GM23338 (cell line): Measurements from ENCODE around the gene ST6GALNAC4. TPM values are rescaled to one million over a fixed set of nuclear protein-coding genes. Genes with fewer than 3 reads are reported as not detected.

Experiments
- ATAC-seq: fragments of 200-7000 bp; cut with Tn5 transposase; 3 replicates; pipeline ENCODE4 v1.9.1; 2020
- DNase-seq: peaks from one replicate; pipeline ENCODE4 v3.0.0-alpha.2; 2015; ENCODE audit warnings: low spot score
- H2AFZ ChIP-seq: fragments of 200-600 bp; sonication (generic); 2 replicates; pipeline ENCODE4 v1.8.0; 2016; ENCODE audit warnings: antibody characterized with exemption, mild to moderate bottlenecking, moderate library complexity
- H3F3A ChIP-seq: fragments of 200-600 bp; sonication (generic); replicated peaks from 2 replicates; pipeline ENCODE4 v1.8.0; 2017; ENCODE audit warnings: antibody characterized with exemption, mixed run types, low read depth
- H3K27ac ChIP-seq: fragments of 200-600 bp; sonication (generic); 2 replicates; pipeline ENCODE4 v1.6.1; 2016; ENCODE audit warnings: low read depth
- H3K27me3 ChIP-seq: fragments of 200-600 bp; sonication (generic); 2 replicates; pipeline ENCODE4 v1.8.0; 2016; ENCODE audit warnings: mild to moderate bottlenecking, mixed run types, moderate library complexity; ENCODE audit not compliant: insufficient read depth
- H3K36me3 ChIP-seq: fragments of 200-600 bp; sonication (generic); 2 replicates; pipeline ENCODE4 v1.8.0; 2016; ENCODE audit warnings: mild to moderate bottlenecking; ENCODE audit not compliant: insufficient read depth
- H3K4me1 ChIP-seq: fragments of 200-600 bp; sonication (generic); 2 replicates; pipeline ENCODE4 v1.8.0; 2016; ENCODE audit warnings: mild to moderate bottlenecking, moderate library complexity; ENCODE audit not compliant: insufficient read depth
- H3K4me2 ChIP-seq: fragments of 200-600 bp; sonication (generic); 2 replicates; pipeline ENCODE4 v1.7.1; 2017; ENCODE audit warnings: mixed run types
- H3K4me3 ChIP-seq: fragments of 200-600 bp; sonication (generic); 2 replicates; pipeline ENCODE4 v1.6.1; 2016; ENCODE audit warnings: mixed run types
- H3K79me2 ChIP-seq: fragments of 200-600 bp; sonication (generic); replicated peaks from 2 replicates; pipeline ENCODE4 v1.8.0; 2017; ENCODE audit warnings: mild to moderate bottlenecking; ENCODE audit not compliant: insufficient read depth
- H3K9me2 ChIP-seq: fragments of 200-600 bp; sonication (generic); 2 replicates; pipeline ENCODE4 v1.8.0; 2017; ENCODE audit not compliant: insufficient read depth
- H4K20me1 ChIP-seq: fragments of 200-600 bp; sonication (generic); replicated peaks from 2 replicates; pipeline ENCODE4 v1.8.0; 2017; ENCODE audit warnings: mild to moderate bottlenecking; ENCODE audit not compliant: insufficient read depth
- H3K27ac Mint-ChIP-seq: 2 replicates; pipeline ENCODE4 v1.8.0; 2020; ENCODE audit warnings: inconsistent platforms, mild to moderate bottlenecking, moderate library complexity, mixed read lengths
- H3K27me3 Mint-ChIP-seq: 3 replicates; pipeline ENCODE4 v1.8.0; 2022; ENCODE audit warnings: low read depth, mild to moderate bottlenecking, moderate library complexity, mixed read lengths, inconsistent platforms; ENCODE audit not compliant: insufficient read depth, poor library complexity
- H3K36me3 Mint-ChIP-seq: 3 replicates; pipeline ENCODE4 v1.8.0; 2021; ENCODE audit warnings: low read depth, mild to moderate bottlenecking, inconsistent platforms, moderate library complexity, mixed read lengths
- H3K4me1 Mint-ChIP-seq: 3 replicates; pipeline ENCODE4 v1.8.0; 2020; ENCODE audit warnings: mild to moderate bottlenecking, inconsistent platforms, mixed read lengths
- H3K4me3 Mint-ChIP-seq: 3 replicates; pipeline ENCODE4 v1.8.0; 2021; ENCODE audit warnings: moderate library complexity, mild to moderate bottlenecking, inconsistent platforms, mixed read lengths
- H3K9me3 Mint-ChIP-seq: 3 replicates; pipeline ENCODE4 v1.8.0; 2020; ENCODE audit warnings: moderate library complexity, mild to moderate bottlenecking, inconsistent platforms, mixed read lengths
- CREB1 ChIP-seq: fragments of 250-450 bp; sonication (Bioruptor Pico); IDR thresholded peaks from 2 replicates; pipeline ENCODE4 v1.5.0; 2020; ENCODE audit warnings: low read depth, mild to moderate bottlenecking, moderate library complexity
- EZH2 ChIP-seq: fragments of 200-600 bp; sonication (generic); IDR thresholded peaks from one replicate; pipeline ENCODE4 v1.8.0; 2017; ENCODE audit warnings: antibody characterized with exemption, mild to moderate bottlenecking, low read depth; ENCODE audit not compliant: unreplicated experiment
- EZH2phosphoT487 ChIP-seq: fragments of 200-600 bp; sonication (generic); IDR thresholded peaks from one replicate; pipeline ENCODE4 v1.8.1; 2018; ENCODE audit warnings: antibody characterized with exemption; ENCODE audit not compliant: unreplicated experiment
- JUNB ChIP-seq: IDR thresholded peaks from one replicate; pipeline ENCODE4 v1.6.1; 2016; ENCODE audit warnings: antibody characterized with exemption; ENCODE audit not compliant: unreplicated experiment
- NANOG ChIP-seq: IDR thresholded peaks from 2 replicates; pipeline ENCODE4 v1.6.1; 2016; ENCODE audit warnings: antibody characterized with exemption, borderline replicate concordance
- POLR2AphosphoS5 ChIP-seq: IDR thresholded peaks from 2 replicates; pipeline ENCODE4 v1.6.1; 2016; ENCODE audit warnings: antibody characterized with exemption, low read depth
- STAT1 ChIP-seq: IDR thresholded peaks from one replicate; pipeline ENCODE4 v1.6.1; 2016; ENCODE audit warnings: antibody characterized with exemption; ENCODE audit not compliant: unreplicated experiment
- ZNF114 ChIP-seq: fragments of 250-450 bp; sonication (Bioruptor Pico); IDR thresholded peaks from 2 replicates; pipeline ENCODE4 v1.5.0; 2020; ENCODE audit warnings: mild to moderate bottlenecking, moderate library complexity
- ZNF331 ChIP-seq: fragments of 250-450 bp; sonication (Bioruptor Pico); IDR thresholded peaks from 2 replicates; pipeline ENCODE4 v1.5.0; 2020; ENCODE audit warnings: low read depth, mild to moderate bottlenecking, moderate library complexity
- polyA plus RNA-seq: library from polyadenylated mRNA; unstranded; fragments of >200 nt; fragmentation: Nextera tagmentation; extraction: Ambion mirVana; gene quantifications from 2 replicates; pipeline ENCODE4 v1.2.1, GENCODE V29; 2016
- total RNA-seq: library from RNA; depleted of rRNA; stranded (reverse); fragments of >200 nt; shearing (Covaris generic); gene quantifications from 2 replicates; pipeline ENCODE4 v1.2.3, GENCODE V29; 2014
- TF ChIP-seq, protein P1 (sequence below), 2 experiments: fragments of 200-600 bp in 1 of 2; sonication (generic) in 1 of 2; conservative IDR thresholded peaks; 2 replicates each; pipeline versions ENCODE4 v1.5.1 to v1.6.1; 2016 to 2017; ENCODE audit warnings: antibody characterized with exemption in 2 of 2, low read depth in 2 of 2, mild to moderate bottlenecking in 2 of 2, moderate library complexity in 1 of 2
- TF ChIP-seq, protein P2 (sequence below): IDR thresholded peaks from one replicate; pipeline ENCODE4 v1.6.1; 2018; ENCODE audit warnings: antibody characterized with exemption; ENCODE audit not compliant: unreplicated experiment
- TF ChIP-seq, protein P3 (sequence below): IDR thresholded peaks from 2 replicates; pipeline ENCODE4 v1.6.1; 2016; ENCODE audit warnings: antibody characterized with exemption
- TF ChIP-seq, protein P4 (sequence below): fragments of 250-450 bp; sonication (Bioruptor Pico); IDR thresholded peaks from 2 replicates; pipeline ENCODE4 v1.5.0; 2020; ENCODE audit warnings: mild to moderate bottlenecking, moderate library complexity

Gene ST6GALNAC4
- total and polyA plus RNA-seq, 2 experiments from 2014 or later, result 8.1 to 35.3 TPM

DNA sequence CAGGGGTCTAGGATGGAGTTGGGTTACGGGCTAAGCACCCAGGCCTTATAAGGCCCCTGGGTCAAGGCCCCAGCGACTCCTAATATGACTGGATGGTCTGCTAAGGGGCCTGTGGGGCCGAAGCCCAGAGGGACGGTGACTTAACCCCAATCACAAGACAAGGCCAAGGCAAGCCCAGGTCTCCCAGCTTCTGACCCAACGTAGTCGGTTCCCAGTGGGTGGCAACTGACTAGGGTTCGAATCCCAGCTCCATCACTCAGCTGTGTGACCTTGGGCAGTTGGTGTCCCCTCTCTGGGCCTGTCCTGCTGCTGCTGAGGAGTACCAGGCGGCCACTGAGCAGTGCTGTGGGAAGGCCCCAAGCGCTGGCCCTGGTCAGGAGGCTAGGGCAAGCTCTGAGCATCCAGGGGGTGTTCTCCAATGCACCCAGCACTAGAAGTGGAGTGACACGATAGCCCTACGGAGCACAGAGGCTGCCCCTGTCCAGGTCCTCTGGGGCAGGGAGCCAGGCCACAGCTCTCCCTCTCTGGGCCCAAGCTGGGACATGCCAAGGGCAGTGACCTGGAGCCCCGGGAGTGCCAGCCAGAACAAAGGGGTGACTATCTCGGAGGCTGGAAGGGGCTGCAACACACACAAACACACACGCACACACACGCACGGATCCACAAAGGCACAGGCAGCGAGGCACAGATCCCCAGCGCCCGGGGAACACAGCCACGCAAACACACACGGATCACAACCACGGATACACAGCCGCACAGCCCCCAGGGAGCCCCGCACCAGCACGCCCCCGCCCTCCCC, 39.9 kb downstream of the ST6GALNAC4 start:
- Histone ChIP-seq H3K27me3 (0 out of 2 replicates have a peak, but pooled peaks cover 6% of the 10 kb centered on the region), H3F3A (peaks cover 16% of the 10 kb centered on the region; the same call in 1 of the 2 replicates), H3K4me1 (peaks cover 5% of the 10 kb centered on the region), H2AFZ (peak overlapping the region; percentile 91), H3K79me2 (no peaks in the 10 kb centered on the region), H3K4me3 (peak overlapping the region; percentile 73), H4K20me1 (no peaks in the 10 kb centered on the region), H3K27ac (no peak overlapping the region), H3K9me2 (no peaks in the 10 kb centered on the region), H3K36me3 (no peaks in the 10 kb centered on the region), H3K4me2 (peak overlapping the region; percentile 92)
- DNase-seq, result no peak
- peaks cover 8% of the 10 kb centered on the region; the same call in 2 of the 3 replicates for H3K4me1 Mint-ChIP-seq
- peak overlapping the region; percentile 89 for H3K4me3 Mint-ChIP-seq
- 0 out of 2 replicates have a peak overlapping the region, but pooled peaks have one; percentile 56 for H3K27ac Mint-ChIP-seq
- ATAC-seq, result peak; percentile 36
- peaks cover 21% of the 10 kb centered on the region for H3K27me3 Mint-ChIP-seq
- no peaks in the 10 kb centered on the region for H3K9me3 Mint-ChIP-seq
- no peaks in the 10 kb centered on the region for H3K36me3 Mint-ChIP-seq
- TF ChIP-seq, protein P1, sequence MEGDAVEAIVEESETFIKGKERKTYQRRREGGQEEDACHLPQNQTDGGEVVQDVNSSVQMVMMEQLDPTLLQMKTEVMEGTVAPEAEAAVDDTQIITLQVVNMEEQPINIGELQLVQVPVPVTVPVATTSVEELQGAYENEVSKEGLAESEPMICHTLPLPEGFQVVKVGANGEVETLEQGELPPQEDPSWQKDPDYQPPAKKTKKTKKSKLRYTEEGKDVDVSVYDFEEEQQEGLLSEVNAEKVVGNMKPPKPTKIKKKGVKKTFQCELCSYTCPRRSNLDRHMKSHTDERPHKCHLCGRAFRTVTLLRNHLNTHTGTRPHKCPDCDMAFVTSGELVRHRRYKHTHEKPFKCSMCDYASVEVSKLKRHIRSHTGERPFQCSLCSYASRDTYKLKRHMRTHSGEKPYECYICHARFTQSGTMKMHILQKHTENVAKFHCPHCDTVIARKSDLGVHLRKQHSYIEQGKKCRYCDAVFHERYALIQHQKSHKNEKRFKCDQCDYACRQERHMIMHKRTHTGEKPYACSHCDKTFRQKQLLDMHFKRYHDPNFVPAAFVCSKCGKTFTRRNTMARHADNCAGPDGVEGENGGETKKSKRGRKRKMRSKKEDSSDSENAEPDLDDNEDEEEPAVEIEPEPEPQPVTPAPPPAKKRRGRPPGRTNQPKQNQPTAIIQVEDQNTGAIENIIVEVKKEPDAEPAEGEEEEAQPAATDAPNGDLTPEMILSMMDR (conservative IDR thresholded peaks at IDR 0.05; ENCODE audit: low read depth in 2 of 2), result no peak
- no peak for TF ChIP-seq STAT1
- TF ChIP-seq JUNB, result no peak
- no peak for TF ChIP-seq ZNF331 (CRISPR knock-in tag)
- TF ChIP-seq, protein P2, sequence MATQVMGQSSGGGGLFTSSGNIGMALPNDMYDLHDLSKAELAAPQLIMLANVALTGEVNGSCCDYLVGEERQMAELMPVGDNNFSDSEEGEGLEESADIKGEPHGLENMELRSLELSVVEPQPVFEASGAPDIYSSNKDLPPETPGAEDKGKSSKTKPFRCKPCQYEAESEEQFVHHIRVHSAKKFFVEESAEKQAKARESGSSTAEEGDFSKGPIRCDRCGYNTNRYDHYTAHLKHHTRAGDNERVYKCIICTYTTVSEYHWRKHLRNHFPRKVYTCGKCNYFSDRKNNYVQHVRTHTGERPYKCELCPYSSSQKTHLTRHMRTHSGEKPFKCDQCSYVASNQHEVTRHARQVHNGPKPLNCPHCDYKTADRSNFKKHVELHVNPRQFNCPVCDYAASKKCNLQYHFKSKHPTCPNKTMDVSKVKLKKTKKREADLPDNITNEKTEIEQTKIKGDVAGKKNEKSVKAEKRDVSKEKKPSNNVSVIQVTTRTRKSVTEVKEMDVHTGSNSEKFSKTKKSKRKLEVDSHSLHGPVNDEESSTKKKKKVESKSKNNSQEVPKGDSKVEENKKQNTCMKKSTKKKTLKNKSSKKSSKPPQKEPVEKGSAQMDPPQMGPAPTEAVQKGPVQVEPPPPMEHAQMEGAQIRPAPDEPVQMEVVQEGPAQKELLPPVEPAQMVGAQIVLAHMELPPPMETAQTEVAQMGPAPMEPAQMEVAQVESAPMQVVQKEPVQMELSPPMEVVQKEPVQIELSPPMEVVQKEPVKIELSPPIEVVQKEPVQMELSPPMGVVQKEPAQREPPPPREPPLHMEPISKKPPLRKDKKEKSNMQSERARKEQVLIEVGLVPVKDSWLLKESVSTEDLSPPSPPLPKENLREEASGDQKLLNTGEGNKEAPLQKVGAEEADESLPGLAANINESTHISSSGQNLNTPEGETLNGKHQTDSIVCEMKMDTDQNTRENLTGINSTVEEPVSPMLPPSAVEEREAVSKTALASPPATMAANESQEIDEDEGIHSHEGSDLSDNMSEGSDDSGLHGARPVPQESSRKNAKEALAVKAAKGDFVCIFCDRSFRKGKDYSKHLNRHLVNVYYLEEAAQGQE, result no peak
- TF ChIP-seq, protein P3, sequence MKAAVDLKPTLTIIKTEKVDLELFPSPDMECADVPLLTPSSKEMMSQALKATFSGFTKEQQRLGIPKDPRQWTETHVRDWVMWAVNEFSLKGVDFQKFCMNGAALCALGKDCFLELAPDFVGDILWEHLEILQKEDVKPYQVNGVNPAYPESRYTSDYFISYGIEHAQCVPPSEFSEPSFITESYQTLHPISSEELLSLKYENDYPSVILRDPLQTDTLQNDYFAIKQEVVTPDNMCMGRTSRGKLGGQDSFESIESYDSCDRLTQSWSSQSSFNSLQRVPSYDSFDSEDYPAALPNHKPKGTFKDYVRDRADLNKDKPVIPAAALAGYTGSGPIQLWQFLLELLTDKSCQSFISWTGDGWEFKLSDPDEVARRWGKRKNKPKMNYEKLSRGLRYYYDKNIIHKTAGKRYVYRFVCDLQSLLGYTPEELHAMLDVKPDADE, result no peak
- TF ChIP-seq ZNF114 (CRISPR knock-in tag), result no peak
- TF ChIP-seq EZH2phosphoT487, result no peak
- no peak for TF ChIP-seq POLR2AphosphoS5
- TF ChIP-seq NANOG, result no peak
- TF ChIP-seq EZH2, result no peak
- TF ChIP-seq, protein P4, sequence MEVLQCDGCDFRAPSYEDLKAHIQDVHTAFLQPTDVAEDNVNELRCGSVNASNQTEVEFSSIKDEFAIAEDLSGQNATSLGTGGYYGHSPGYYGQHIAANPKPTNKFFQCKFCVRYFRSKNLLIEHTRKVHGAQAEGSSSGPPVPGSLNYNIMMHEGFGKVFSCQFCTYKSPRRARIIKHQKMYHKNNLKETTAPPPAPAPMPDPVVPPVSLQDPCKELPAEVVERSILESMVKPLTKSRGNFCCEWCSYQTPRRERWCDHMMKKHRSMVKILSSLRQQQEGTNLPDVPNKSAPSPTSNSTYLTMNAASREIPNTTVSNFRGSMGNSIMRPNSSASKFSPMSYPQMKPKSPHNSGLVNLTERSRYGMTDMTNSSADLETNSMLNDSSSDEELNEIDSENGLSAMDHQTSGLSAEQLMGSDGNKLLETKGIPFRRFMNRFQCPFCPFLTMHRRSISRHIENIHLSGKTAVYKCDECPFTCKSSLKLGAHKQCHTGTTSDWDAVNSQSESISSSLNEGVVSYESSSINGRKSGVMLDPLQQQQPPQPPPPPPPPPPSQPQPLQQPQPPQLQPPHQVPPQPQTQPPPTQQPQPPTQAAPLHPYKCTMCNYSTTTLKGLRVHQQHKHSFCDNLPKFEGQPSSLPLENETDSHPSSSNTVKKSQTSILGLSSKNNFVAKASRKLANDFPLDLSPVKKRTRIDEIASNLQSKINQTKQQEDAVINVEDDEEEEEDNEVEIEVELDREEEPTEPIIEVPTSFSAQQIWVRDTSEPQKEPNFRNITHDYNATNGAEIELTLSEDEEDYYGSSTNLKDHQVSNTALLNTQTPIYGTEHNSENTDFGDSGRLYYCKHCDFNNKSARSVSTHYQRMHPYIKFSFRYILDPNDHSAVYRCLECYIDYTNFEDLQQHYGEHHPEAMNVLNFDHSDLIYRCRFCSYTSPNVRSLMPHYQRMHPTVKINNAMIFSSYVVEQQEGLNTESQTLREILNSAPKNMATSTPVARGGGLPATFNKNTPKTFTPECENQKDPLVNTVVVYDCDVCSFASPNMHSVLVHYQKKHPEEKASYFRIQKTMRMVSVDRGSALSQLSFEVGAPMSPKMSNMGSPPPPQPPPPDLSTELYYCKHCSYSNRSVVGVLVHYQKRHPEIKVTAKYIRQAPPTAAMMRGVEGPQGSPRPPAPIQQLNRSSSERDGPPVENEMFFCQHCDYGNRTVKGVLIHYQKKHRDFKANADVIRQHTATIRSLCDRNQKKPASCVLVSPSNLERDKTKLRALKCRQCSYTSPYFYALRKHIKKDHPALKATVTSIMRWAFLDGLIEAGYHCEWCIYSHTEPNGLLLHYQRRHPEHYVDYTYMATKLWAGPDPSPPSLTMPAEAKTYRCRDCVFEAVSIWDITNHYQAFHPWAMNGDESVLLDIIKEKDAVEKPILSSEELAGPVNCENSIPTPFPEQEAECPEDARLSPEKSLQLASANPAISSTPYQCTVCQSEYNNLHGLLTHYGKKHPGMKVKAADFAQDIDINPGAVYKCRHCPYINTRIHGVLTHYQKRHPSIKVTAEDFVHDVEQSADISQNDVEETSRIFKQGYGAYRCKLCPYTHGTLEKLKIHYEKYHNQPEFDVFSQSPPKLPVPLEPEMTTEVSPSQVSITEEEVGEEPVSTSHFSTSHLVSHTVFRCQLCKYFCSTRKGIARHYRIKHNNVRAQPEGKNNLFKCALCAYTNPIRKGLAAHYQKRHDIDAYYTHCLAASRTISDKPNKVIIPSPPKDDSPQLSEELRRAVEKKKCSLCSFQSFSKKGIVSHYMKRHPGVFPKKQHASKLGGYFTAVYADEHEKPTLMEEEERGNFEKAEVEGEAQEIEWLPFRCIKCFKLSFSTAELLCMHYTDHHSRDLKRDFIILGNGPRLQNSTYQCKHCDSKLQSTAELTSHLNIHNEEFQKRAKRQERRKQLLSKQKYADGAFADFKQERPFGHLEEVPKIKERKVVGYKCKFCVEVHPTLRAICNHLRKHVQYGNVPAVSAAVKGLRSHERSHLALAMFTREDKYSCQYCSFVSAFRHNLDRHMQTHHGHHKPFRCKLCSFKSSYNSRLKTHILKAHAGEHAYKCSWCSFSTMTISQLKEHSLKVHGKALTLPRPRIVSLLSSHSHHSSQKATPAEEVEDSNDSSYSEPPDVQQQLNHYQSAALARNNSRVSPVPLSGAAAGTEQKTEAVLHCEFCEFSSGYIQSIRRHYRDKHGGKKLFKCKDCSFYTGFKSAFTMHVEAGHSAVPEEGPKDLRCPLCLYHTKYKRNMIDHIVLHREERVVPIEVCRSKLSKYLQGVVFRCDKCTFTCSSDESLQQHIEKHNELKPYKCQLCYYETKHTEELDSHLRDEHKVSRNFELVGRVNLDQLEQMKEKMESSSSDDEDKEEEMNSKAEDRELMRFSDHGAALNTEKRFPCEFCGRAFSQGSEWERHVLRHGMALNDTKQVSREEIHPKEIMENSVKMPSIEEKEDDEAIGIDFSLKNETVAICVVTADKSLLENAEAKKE, result no peak
- no peak for TF ChIP-seq CREB1
